HepG2 (cell line): ENCODE data around the gene DYDC2. TPM values are rescaled to one million over a fixed set of nuclear protein-coding genes. Genes with fewer than 3 reads are reported as not detected.

Experiments
- CEBPB ChIP-seq: IDR thresholded peaks from 2 replicates; pipeline ENCODE4 v1.6.1; 2011; ENCODE audit warnings: low read depth, low read length, improper control_type of control experiment, borderline replicate concordance
- FOXA3 ChIP-seq: IDR thresholded peaks from 2 replicates; pipeline ENCODE4 v1.6.1; 2016; ENCODE audit warnings: missing genetic modification reagents, missing compliant biosample characterization
- GABPA ChIP-seq, 2 experiments: IDR thresholded peaks; 2 replicates each; pipeline ENCODE4 v1.6.1; 2011 to 2016; ENCODE audit warnings: low read depth in 2 of 2, low read length in 1 of 2, missing biosample characterization in 1 of 2, missing genetic modification characterization in 1 of 2
- GZF1 ChIP-seq: sonication (generic); formaldehyde crosslinking; IDR thresholded peaks from 2 replicates; pipeline ENCODE4 v1.5.1; 2020; ENCODE audit warnings: mild to moderate bottlenecking, missing genetic modification reagents
- KLF15 ChIP-seq: sonication (generic); formaldehyde crosslinking; IDR thresholded peaks from 2 replicates; pipeline ENCODE4 v1.8.1; 2023; ENCODE audit warnings: borderline replicate concordance, mild to moderate bottlenecking, inconsistent platforms, missing genetic modification reagents, mixed read lengths
- MED13 ChIP-seq: sonication (generic); formaldehyde crosslinking; IDR thresholded peaks from 2 replicates; pipeline ENCODE4 v1.5.0; 2020; ENCODE audit warnings: missing genetic modification reagents
- NR2C2 ChIP-seq: sonication (generic); formaldehyde crosslinking; IDR thresholded peaks from 2 replicates; pipeline ENCODE4 v1.4.0; 2020; ENCODE audit warnings: missing genetic modification reagents, mild to moderate bottlenecking, moderate library complexity, borderline replicate concordance
- POLR2A ChIP-seq, 2 experiments: IDR thresholded peaks; 2 replicates each; pipeline ENCODE4 v1.6.1; 2011; ENCODE audit warnings: low read depth in 2 of 2, low read length in 2 of 2, mild to moderate bottlenecking in 1 of 2, moderate library complexity in 1 of 2; ENCODE audit not compliant: insufficient read depth in 1 of 2
- RELA ChIP-seq: sonication (generic); formaldehyde crosslinking; IDR thresholded peaks from 2 replicates; pipeline ENCODE4 v1.4.0; 2020; ENCODE audit warnings: missing genetic modification reagents
- SCMH1 ChIP-seq: sonication (generic); formaldehyde crosslinking; IDR thresholded peaks from 2 replicates; pipeline ENCODE4 v1.9.0; 2021; ENCODE audit warnings: missing genetic modification reagents, mild to moderate bottlenecking, borderline replicate concordance
- SIN3A ChIP-seq: IDR thresholded peaks from 2 replicates; pipeline ENCODE4 v1.6.1; 2011; ENCODE audit warnings: low read depth, mild to moderate bottlenecking, control low read depth, low read length, borderline replicate concordance
- SMARCC2 ChIP-seq: fragments of 450-650 bp; IDR thresholded peaks from 2 replicates; pipeline ENCODE4 v1.6.1; 2017; ENCODE audit warnings: antibody characterized with exemption, mild to moderate bottlenecking
- TOE1 ChIP-seq: sonication (generic); formaldehyde crosslinking; IDR thresholded peaks from 2 replicates; pipeline ENCODE4 v1.4.0; 2020; ENCODE audit warnings: mild to moderate bottlenecking, missing genetic modification reagents
- TRIM24 ChIP-seq: sonication (generic); formaldehyde crosslinking; IDR thresholded peaks from 2 replicates; pipeline ENCODE4 v1.8.0; 2022; ENCODE audit warnings: mild to moderate bottlenecking, missing genetic modification reagents
- U2AF2 ChIP-seq: fragments of 200-400 bp; formaldehyde crosslinking; IDR thresholded peaks from 2 replicates; pipeline ENCODE4 v1.6.1; 2017; ENCODE audit warnings: low read depth, mild to moderate bottlenecking, low read length
- YEATS2 ChIP-seq: sonication (generic); formaldehyde crosslinking; IDR thresholded peaks from 2 replicates; pipeline ENCODE4 v1.4.0; 2020; ENCODE audit warnings: missing genetic modification reagents, borderline replicate concordance
- ZC3H4 ChIP-seq: sonication (generic); formaldehyde crosslinking; IDR thresholded peaks from 2 replicates; pipeline ENCODE4 v1.4.0; 2020; ENCODE audit warnings: missing genetic modification reagents, borderline replicate concordance
- ZEB1 ChIP-seq: IDR thresholded peaks from 2 replicates; pipeline ENCODE4 v1.6.1; 2012; ENCODE audit warnings: mild to moderate bottlenecking, low read depth, inconsistent platforms; ENCODE audit not compliant: insufficient replicate concordance
- ZFYVE20 ChIP-seq: sonication (generic); formaldehyde crosslinking; IDR thresholded peaks from 2 replicates; pipeline ENCODE4 v1.8.0; 2023; ENCODE audit warnings: low read depth, mild to moderate bottlenecking, moderate library complexity, missing genetic modification reagents, borderline replicate concordance
- ZNF20 ChIP-seq: sonication (generic); formaldehyde crosslinking; IDR thresholded peaks from 2 replicates; pipeline ENCODE4 v1.4.0; 2020; ENCODE audit warnings: mild to moderate bottlenecking, moderate library complexity, missing genetic modification reagents
- ZNF34 ChIP-seq: sonication (generic); formaldehyde crosslinking; IDR thresholded peaks from 2 replicates; pipeline ENCODE4 v1.4.0; 2020; ENCODE audit warnings: mild to moderate bottlenecking, missing genetic modification reagents, borderline replicate concordance
- ZNF343 ChIP-seq: sonication (generic); formaldehyde crosslinking; IDR thresholded peaks from 2 replicates; pipeline ENCODE4 v1.4.0; 2020; ENCODE audit warnings: mild to moderate bottlenecking, missing genetic modification reagents
- ZNF547 ChIP-seq: sonication (generic); formaldehyde crosslinking; IDR thresholded peaks from 2 replicates; pipeline ENCODE4 v1.5.1; 2020; ENCODE audit warnings: mild to moderate bottlenecking, missing genetic modification reagents
- ZNF598 ChIP-seq: sonication (generic); formaldehyde crosslinking; IDR thresholded peaks from 2 replicates; pipeline ENCODE4 v1.5.1; 2020; ENCODE audit warnings: mild to moderate bottlenecking, missing genetic modification reagents, borderline replicate concordance
- ZSCAN9 ChIP-seq: IDR thresholded peaks from 2 replicates; pipeline ENCODE4 v1.6.1; 2016; ENCODE audit warnings: borderline replicate concordance
- polyA plus RNA-seq, 8 experiments: library from polyadenylated mRNA; depleted of rRNA in 3 of 8; stranded (reverse) in 7 of 8; unstranded in 1 of 8; fragments of >200 nt; fragmentation: Illumina TruSeq in 4 of 8; extraction: Trizol in 4 of 8; gene quantifications; 2 replicates each; pipeline versions ENCODE4 v1.2.1 to v1.2.3, GENCODE V29; 2011 to 2016; ENCODE audit warnings: low read depth in 4 of 8, missing spikeins in 1 of 8, mixed read lengths in 1 of 8; ENCODE audit not compliant: insufficient read depth in 1 of 8
- total RNA-seq, 5 experiments: library from RNA; depleted of rRNA; stranded (reverse); fragments of >200 nt; fragmentation: Illumina TruSeq; extraction: Trizol; gene quantifications; 2 replicates each; pipeline ENCODE4 v1.2.3, GENCODE V29; 2016; ENCODE audit warnings: low read depth in 1 of 5
- TF ChIP-seq, protein P1 (sequence below): sonication (generic); formaldehyde crosslinking; conservative IDR thresholded peaks from 2 replicates; pipeline ENCODE4 v1.8.1; 2023; ENCODE audit warnings: missing genetic modification reagents
- TF ChIP-seq, protein P2 (sequence below): sonication (generic); formaldehyde crosslinking; IDR thresholded peaks from 2 replicates; pipeline ENCODE4 v1.4.0; 2020; ENCODE audit warnings: mild to moderate bottlenecking, missing genetic modification reagents
- TF ChIP-seq, protein P3 (sequence below): sonication (generic); formaldehyde crosslinking; IDR thresholded peaks from 2 replicates; pipeline ENCODE4; 2020; ENCODE audit warnings: missing genetic modification reagents, mild to moderate bottlenecking, borderline replicate concordance
- TF ChIP-seq, protein P4 (sequence below): IDR thresholded peaks from 2 replicates; pipeline ENCODE4 v1.6.1; 2016; ENCODE audit warnings: low read depth, borderline replicate concordance

Gene DYDC2
- total and polyA plus RNA-seq, 2 of the 13 experiments (the other 11 are each of a cell fraction or from before 2014, with no cell fraction given): 0.98 to 2.3 TPM

DNA sequence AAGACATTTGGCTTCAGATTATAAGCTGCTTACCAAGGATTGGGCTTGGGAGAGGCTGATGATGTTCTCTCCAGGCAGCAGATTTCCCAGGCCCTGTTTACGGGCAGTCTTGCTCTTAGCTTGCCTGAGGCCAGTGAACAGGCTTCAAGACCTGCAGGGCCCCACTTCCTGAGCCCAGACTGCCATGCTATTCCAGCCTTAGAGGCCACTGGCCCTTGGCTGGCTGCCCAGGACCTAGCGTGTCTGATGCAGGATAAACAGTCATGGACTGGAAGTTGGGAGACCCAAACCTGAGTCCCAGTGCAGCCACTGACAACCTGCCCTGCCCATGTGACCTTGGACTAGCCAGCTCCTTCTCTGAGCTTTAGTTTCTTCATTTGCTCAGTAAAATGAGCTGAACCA, 54.7 kb downstream of the DYDC2 start (continued):
- TF ChIP-seq, protein P1, sequence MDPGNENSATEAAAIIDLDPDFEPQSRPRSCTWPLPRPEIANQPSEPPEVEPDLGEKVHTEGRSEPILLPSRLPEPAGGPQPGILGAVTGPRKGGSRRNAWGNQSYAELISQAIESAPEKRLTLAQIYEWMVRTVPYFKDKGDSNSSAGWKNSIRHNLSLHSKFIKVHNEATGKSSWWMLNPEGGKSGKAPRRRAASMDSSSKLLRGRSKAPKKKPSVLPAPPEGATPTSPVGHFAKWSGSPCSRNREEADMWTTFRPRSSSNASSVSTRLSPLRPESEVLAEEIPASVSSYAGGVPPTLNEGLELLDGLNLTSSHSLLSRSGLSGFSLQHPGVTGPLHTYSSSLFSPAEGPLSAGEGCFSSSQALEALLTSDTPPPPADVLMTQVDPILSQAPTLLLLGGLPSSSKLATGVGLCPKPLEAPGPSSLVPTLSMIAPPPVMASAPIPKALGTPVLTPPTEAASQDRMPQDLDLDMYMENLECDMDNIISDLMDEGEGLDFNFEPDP: no peak
- TF ChIP-seq ZFYVE20 (CRISPR knock-in tag): no peak
- no peak for TF ChIP-seq KLF15 (CRISPR knock-in tag)
- TF ChIP-seq RELA (CRISPR knock-in tag): no peak
- TF ChIP-seq ZEB1: no peak
- no peak for TF ChIP-seq ZNF34 (CRISPR knock-in tag)
- 0 out of 4 replicates have a peak, but pooled peaks of 1 of the 2 experiments have one; percentile 20 for TF ChIP-seq POLR2A (IDR thresholded peaks at IDR 0.05; ENCODE audit: insufficient read depth in 1 of 2, low read depth in 2 of 2, low read length in 2 of 2)
- no peak for TF ChIP-seq ZSCAN9 (CRISPR knock-in tag)
- TF ChIP-seq GZF1 (CRISPR knock-in tag): no peak
- TF ChIP-seq U2AF2: no peak
- no peak for TF ChIP-seq TRIM24 (CRISPR knock-in tag)
- no peak for TF ChIP-seq TOE1
- 0 out of 2 replicates have a peak, but pooled peaks have one; percentile 47 for TF ChIP-seq SIN3A
- TF ChIP-seq NR2C2 (CRISPR knock-in tag): no peak
- TF ChIP-seq YEATS2 (CRISPR knock-in tag): no peak
- no peak for TF ChIP-seq ZNF547
- no peak for TF ChIP-seq SCMH1 (CRISPR knock-in tag)
- no peak for TF ChIP-seq ZC3H4 (CRISPR knock-in tag)
- no peak for TF ChIP-seq ZNF343 (CRISPR knock-in tag)
- TF ChIP-seq GABPA (IDR thresholded peaks at IDR 0.05; ENCODE audit: low read depth, low read length): no peak
- TF ChIP-seq GABPA (CRISPR knock-in tag; IDR thresholded peaks at IDR 0.05; ENCODE audit: low read depth): no peak
- TF ChIP-seq MED13 (CRISPR knock-in tag): no peak
- TF ChIP-seq, protein P2, sequence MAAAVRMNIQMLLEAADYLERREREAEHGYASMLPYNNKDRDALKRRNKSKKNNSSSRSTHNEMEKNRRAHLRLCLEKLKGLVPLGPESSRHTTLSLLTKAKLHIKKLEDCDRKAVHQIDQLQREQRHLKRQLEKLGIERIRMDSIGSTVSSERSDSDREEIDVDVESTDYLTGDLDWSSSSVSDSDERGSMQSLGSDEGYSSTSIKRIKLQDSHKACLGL (CRISPR knock-in tag): no peak
- TF ChIP-seq ZNF598 (CRISPR knock-in tag): no peak
- TF ChIP-seq FOXA3 (CRISPR knock-in tag): 0 out of 2 replicates have a peak, but pooled peaks have one; percentile 37
- no peak for TF ChIP-seq SMARCC2
- TF ChIP-seq CEBPB: no peak
- TF ChIP-seq, protein P3, sequence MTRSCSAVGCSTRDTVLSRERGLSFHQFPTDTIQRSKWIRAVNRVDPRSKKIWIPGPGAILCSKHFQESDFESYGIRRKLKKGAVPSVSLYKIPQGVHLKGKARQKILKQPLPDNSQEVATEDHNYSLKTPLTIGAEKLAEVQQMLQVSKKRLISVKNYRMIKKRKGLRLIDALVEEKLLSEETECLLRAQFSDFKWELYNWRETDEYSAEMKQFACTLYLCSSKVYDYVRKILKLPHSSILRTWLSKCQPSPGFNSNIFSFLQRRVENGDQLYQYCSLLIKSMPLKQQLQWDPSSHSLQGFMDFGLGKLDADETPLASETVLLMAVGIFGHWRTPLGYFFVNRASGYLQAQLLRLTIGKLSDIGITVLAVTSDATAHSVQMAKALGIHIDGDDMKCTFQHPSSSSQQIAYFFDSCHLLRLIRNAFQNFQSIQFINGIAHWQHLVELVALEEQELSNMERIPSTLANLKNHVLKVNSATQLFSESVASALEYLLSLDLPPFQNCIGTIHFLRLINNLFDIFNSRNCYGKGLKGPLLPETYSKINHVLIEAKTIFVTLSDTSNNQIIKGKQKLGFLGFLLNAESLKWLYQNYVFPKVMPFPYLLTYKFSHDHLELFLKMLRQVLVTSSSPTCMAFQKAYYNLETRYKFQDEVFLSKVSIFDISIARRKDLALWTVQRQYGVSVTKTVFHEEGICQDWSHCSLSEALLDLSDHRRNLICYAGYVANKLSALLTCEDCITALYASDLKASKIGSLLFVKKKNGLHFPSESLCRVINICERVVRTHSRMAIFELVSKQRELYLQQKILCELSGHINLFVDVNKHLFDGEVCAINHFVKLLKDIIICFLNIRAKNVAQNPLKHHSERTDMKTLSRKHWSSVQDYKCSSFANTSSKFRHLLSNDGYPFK (CRISPR knock-in tag): no peak
- TF ChIP-seq, protein P4, sequence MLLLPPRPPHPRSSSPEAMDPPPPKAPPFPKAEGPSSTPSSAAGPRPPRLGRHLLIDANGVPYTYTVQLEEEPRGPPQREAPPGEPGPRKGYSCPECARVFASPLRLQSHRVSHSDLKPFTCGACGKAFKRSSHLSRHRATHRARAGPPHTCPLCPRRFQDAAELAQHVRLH (CRISPR knock-in tag): no peak
- no peak for TF ChIP-seq ZNF20 (CRISPR knock-in tag)
